Right hindlimb (tissue), 1 donor: ENCODE results near the gene APC.
"Not testable (repeated sequence)": the region's sequence is repeated elsewhere in the genome, so short reads cannot be mapped to it uniquely, and the experiment has no call there.

Experiments
- DNase-seq: peaks from one replicate; pipeline ENCODE4 v3.0.0-alpha.2; 2018

Gene APC

DNA sequence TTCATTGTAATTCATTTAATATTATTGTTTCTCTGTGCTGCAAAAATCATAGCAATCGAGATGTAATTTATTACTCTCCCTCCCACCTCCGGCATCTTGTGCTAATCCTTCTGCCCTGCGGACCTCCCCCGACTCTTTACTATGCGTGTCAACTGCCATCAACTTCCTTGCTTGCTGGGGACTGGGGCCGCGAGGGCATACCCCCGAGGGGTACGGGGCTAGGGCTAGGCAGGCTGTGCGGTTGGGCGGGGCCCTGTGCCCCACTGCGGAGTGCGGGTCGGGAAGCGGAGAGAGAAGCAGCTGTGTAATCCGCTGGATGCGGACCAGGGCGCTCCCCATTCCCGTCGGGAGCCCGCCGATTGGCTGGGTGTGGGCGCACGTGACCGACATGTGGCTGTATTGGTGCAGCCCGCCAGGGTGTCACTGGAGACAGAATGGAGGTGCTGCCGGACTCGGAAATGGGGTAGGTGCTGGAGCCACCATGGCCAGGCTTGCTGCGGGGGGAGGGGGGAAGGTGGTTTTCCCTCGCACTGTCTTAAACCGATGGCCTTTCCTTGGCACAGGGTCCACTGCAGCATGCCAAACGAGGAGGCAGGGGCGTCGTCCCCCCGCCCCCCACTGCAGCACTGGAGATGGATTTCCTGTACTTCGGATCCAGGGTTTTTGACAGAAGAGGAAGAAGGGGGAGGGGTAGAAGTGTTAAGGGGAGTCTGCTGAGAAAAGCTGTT is at the start of gene APC:
TSS of gene APC (plus strand) at position 423 of the 728 bp plus-strand sequence. CDS start 17,006 bp downstream, outside the sequence.
- DNase-seq = peak; percentile 95

GRCh38 chr5:112689155-112689909 is 48.4 kb upstream of the APC start:
- no peak for DNase-seq

- no peak for DNase-seq
Observed at GRCh38 chr5:112690605-112691338, 46.9 kb upstream of the APC start.

GRCh38 chr5:112691339-112691680 is 46.4 kb upstream of the APC start:
- DNase-seq = no peak

DNA sequence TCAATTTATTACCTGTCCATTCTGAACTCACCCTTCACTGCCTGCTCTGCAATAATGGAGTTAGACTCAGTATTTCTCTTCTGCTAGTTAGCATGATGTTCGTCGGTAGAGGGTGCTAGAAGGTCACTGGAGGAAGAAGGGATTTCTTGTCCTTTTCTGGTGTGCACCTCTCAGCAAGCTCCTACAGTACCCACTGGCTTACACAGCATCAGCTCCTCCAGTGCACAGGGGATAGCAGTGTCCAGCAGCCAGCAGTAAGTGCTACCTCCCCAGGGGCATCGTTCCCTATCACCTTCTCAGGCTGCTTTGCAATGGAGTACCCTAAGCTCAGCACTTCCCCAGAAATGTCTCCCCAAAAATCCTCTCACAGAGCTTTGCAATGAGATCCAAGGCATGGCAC is 45.9 kb upstream of the APC start:
- DNase-seq = no peak

GRCh38 chr5:112692472-112692871 is 45.2 kb upstream of the APC start:
- no peak for DNase-seq

DNA sequence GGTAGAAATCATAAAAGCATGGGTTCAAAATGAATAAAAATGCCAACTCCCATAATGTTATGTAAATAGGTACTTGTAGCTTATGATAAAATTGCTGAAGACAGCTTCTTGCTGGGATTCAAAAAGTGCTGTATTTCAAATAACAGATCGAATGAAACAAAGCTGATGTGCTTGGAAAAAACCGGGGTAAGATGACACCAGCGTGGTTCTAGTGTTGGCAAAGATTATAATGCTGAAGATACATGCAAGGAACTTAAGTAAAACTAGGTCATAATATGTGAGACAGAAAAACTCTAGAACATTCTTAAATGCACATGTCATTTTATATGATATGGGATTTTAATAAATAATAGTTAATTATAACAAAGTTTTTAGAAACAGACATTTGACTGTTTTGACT is 44.4 kb upstream of the APC start:
- DNase-seq = no peak

- no peak for DNase-seq
Observed at GRCh38 chr5:112694853-112695709, 42.6 kb upstream of the APC start.

DNA sequence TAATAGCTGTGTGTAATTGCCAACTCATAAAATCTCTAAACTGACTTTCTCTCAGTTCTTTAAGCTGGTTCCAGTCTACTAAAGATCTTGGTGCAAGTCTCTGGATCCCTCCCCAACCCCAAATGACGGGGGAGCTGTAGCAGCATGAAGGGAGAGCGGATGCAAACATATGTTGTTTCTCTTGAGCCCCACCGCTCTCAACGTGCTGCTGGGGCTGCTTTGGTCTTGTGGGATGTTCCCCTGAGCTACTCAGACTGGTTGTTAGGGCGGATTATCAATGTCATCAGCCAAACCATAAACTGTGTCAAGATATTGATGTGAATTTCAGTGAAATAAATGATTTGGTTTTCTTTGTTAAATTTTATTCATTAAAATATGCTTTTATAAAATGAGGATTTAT is 40.9 kb upstream of the APC start:
- no peak for DNase-seq

- no peak for DNase-seq
Observed at GRCh38 chr5:112697322-112697721, 40.4 kb upstream of the APC start.

- no peak for DNase-seq
Observed at GRCh38 chr5:112697833-112698232, 39.9 kb upstream of the APC start.

GRCh38 chr5:112703866-112704820 is 33.5 kb upstream of the APC start:
- no peak for DNase-seq

GRCh38 chr5:112706446-112707016 is 31.2 kb upstream of the APC start:
- DNase-seq = no peak

GRCh38 chr5:112707187-112708102 is 30.2 kb upstream of the APC start:
- peak; percentile 98 for DNase-seq

DNA sequence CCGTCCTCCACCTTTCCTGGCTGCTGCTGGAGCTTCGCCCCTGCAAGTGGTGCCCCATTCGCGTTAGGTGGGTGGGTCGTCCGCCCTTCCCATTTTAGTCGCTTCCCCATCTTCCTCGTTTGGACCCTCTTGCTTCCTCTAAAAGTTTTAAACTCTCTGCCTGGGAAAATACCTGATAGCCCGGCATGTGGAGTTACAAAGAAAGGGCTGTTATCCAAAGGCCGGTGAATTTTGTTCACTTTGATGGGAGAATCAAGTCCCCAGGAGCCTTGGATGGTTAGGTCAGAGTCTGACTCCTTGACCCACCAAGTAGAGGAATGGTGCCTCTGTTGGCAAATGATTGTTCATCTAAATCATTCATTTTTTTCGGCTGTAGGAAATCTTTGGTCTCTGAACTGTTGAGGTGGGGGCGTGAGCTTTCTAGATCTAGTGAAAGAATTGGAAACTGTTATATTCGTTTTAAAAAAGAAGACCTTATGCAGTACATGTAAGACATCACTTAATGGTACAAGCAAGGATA is 29.5 kb upstream of the APC start:
- DNase-seq = no peak

GRCh38 chr5:112709416-112709815 is 28.3 kb upstream of the APC start:
- no peak for DNase-seq

GRCh38 chr5:112710896-112711295 is 26.8 kb upstream of the APC start:
- no peak for DNase-seq

DNA sequence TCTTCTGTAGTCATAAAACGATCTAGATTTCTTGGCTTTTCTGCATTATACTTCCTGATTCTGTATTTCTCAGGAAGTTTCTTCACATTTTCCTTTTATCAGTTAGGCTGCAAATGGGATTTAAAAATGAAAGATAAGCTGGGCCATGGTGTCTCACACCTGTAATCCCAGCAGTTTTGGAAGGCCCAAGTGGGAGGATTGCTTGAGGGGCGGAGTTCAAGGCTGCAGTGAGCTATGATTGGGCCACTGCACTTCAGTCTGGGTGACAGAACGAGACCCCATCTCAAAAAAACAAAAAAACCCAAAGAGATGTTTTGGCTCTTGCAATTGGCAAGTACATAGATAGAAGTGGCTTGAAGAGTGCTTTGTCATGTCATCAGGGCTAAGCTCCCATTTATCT is 26.2 kb upstream of the APC start:
- no peak for DNase-seq

DNA sequence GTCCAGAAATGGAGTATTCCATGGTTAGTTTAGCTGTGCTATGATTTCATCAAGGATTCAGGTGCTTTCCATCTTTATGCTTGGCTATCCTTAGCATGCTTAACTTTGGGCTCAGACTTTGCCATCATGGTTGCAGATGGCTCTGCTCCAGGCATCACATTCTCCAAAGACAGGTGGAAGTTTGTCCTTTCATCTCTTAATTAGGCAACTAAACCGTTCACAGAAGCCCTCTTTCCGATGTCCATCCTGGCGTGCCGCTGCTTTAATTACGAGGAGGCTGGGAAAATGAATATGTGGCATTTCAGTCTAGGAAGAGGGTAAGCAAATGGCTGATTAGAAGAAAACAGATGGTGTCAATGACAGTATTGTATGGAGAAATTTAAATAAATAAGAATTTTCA is 24.5 kb upstream of the APC start:
- no peak for DNase-seq

DNA sequence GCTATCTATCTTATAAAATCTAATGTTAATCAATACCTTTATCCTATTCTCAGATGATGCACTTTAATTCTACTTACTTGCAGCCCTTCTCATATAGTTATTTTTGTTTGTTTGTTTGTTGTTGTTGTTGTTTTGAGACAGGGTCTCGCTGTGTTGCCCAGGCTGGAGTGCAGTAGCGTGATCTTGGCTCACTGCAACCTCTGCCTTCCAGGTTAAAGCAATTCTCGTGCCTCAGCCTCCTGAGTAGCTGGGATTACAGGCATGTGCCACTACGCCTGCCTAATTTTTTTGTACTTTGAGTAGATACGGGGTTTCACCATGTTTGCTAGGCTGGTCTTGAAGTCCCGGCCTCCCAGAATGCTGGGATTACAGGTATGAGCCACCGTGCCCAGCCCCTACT is 20.8 kb upstream of the APC start:
- DNase-seq = not testable (repeated sequence)
